ENCODE results near the gene SUSD1. TPM values are rescaled to one million over a fixed set of nuclear protein-coding genes. Genes with fewer than 3 reads are reported as not detected.
A peak's percentile ranks its signal among the peaks of the same experiment; 100 is the strongest.

The SUSD1 gene
- total and polyA plus RNA-seq, 2 donors (not counting 1 experiment from before 2014, with no cell fraction given), result 5.7 to 7.5 TPM

GRCh38 chr9:112059145-112059965 lies 115.7 kb downstream of the SUSD1 start:
- CTCF ChIA-PET, result no interaction called here
- POLR2A ChIA-PET, result no interaction called here
- Histone ChIP-seq H3K27ac (ENCODE audit: low read length in 2 of 2) (no peak overlapping the region), H3K9ac (ENCODE audit: low read length) (no peak overlapping the region), H3K27me3 (replicated peaks in 1 of 4; ENCODE audit: control extremely low read depth in 1 of 4, control insufficient read depth in 3 of 4, insufficient read depth in 4 of 4, low read length in 3 of 4) (no peaks in the 10 kb centered on the region), H3K4me3 (ENCODE audit: control extremely low read depth in 1 of 5, extremely low read depth in 1 of 5, insufficient read depth in 1 of 5, low read depth in 2 of 5, low read length in 4 of 5) (no peak overlapping the region), H3K36me3 (replicated peaks in 1 of 2; ENCODE audit: control extremely low read depth in 1 of 2, control insufficient read depth in 1 of 2, extremely low read depth in 1 of 2, insufficient read depth in 2 of 2, low read length in 1 of 2) (no peaks in the 10 kb centered on the region), H3K4me2 (replicated peaks; ENCODE audit: low read depth, low read length, poor library complexity, severe bottlenecking) (no peak overlapping the region), H3K79me2 (ENCODE audit: control insufficient read depth, insufficient read depth, low read length) (no peaks in the 10 kb centered on the region), H3K9me3 (ENCODE audit: control extremely low read depth in 1 of 3, control insufficient read depth in 2 of 3, insufficient read depth in 1 of 3, low read length in 2 of 3) (peaks cover 0 to 4% (median 0%) of the 10 kb centered on the region in 3 donors), H4K20me1 (ENCODE audit: control insufficient read depth, insufficient read depth, low read length, poor library complexity, severe bottlenecking) (no peaks in the 10 kb centered on the region), H3K4me1 (ENCODE audit: control insufficient read depth in 2 of 2, insufficient read depth in 2 of 2, low read length in 2 of 2) (peaks cover 23 to 47% of the 10 kb centered on the region in 2 donors), H2AFZ (ENCODE audit: insufficient read depth, low read depth, low read length, poor library complexity, severe bottlenecking) (no peak overlapping the region)
- Mint-ChIP-seq H3K4me3 (peak overlapping the region; percentile 26), H3K27me3 (no peaks in the 10 kb centered on the region), H3K27ac (peak overlapping the region; percentile 77), H3K9me3 (ENCODE audit: insufficient read depth) (no peaks in the 10 kb centered on the region), H3K4me1 (peaks cover 73% of the 10 kb centered on the region)
- peak; percentile 48 for ATAC-seq (ENCODE audit: low read depth)
- WGBS (ENCODE audit: insufficient coverage), result 66% methylated on average over 8 of the region's 13 CpGs
- TF ChIP-seq EZH2 (IDR thresholded peaks at IDR 0.05; ENCODE audit: borderline replicate concordance, insufficient read depth, low read depth, low read length, poor library complexity, severe bottlenecking) (no peak), CTCF (IDR thresholded peaks at IDR 0.05) (no peak)
- intact Hi-C loops (cut with micrococcal nuclease), result loop anchor here (2.0 kb wide), 1 partner anchor 27 kb away; no protein-coding TSS in a partner anchor
- peak; percentile 39 for DNase-seq

DNA sequence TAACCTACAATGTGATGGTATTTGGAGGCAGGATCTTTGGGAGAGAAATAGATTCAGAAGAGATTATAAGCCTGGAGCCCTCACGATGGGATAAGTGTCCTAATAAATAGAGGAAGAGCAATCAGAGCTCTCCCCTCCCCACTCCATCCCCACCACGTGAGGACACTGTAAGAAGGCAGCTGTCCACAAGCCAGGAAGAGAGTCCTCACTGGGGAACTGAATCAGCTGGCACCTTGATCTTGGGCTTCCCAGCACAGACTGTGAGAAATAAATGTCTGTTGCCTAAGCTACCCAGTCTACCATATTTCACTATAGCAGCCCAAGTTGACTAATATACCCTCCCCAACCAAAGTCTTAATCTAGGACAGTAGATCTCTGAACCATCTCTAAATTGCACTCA lies 118.1 kb downstream of the SUSD1 start:
- Histone ChIP-seq H3K27me3 (replicated peaks in 1 of 4; ENCODE audit: control extremely low read depth in 1 of 4, control insufficient read depth in 3 of 4, insufficient read depth in 4 of 4, low read length in 3 of 4) (no peaks in the 10 kb centered on the region), H4K20me1 (ENCODE audit: control insufficient read depth, insufficient read depth, low read length, poor library complexity, severe bottlenecking) (no peaks in the 10 kb centered on the region), H3K36me3 (replicated peaks in 1 of 2; ENCODE audit: control extremely low read depth in 1 of 2, control insufficient read depth in 1 of 2, extremely low read depth in 1 of 2, insufficient read depth in 2 of 2, low read length in 1 of 2) (no peaks in the 10 kb centered on the region), H3K79me2 (ENCODE audit: control insufficient read depth, insufficient read depth, low read length) (no peaks in the 10 kb centered on the region), H2AFZ (ENCODE audit: insufficient read depth, low read depth, low read length, poor library complexity, severe bottlenecking) (no peak overlapping the region), H3K4me2 (replicated peaks; ENCODE audit: low read depth, low read length, poor library complexity, severe bottlenecking) (no peak overlapping the region), H3K4me1 (ENCODE audit: control insufficient read depth in 2 of 2, insufficient read depth in 2 of 2, low read length in 2 of 2) (peaks cover 27 to 43% of the 10 kb centered on the region in 2 donors), H3K4me3 (ENCODE audit: control extremely low read depth in 1 of 5, extremely low read depth in 1 of 5, insufficient read depth in 1 of 5, low read depth in 2 of 5, low read length in 4 of 5) (no peak overlapping the region), H3K27ac (ENCODE audit: low read length in 2 of 2) (no peak overlapping the region), H3K9me3 (ENCODE audit: control extremely low read depth in 1 of 3, control insufficient read depth in 2 of 3, insufficient read depth in 1 of 3, low read length in 2 of 3) (no peaks in the 10 kb centered on the region), H3K9ac (ENCODE audit: low read length) (no peak overlapping the region)
- Mint-ChIP-seq H3K4me3 (no peak overlapping the region), H3K4me1 (peaks cover 69% of the 10 kb centered on the region), H3K27ac (no peak overlapping the region), H3K9me3 (ENCODE audit: insufficient read depth) (no peaks in the 10 kb centered on the region), H3K27me3 (no peaks in the 10 kb centered on the region)
- CTCF ChIA-PET, result interaction anchor here (1.1 kb wide), 1 partner anchor 164 kb away, joined by 5 read pairs; no protein-coding TSS in a partner anchor
- no peak for ATAC-seq (ENCODE audit: low read depth)
- 83% methylated on average over 1 of the region's 2 CpGs for WGBS (ENCODE audit: insufficient coverage)
- no peak for DNase-seq
- no peak for TF ChIP-seq CTCF (IDR thresholded peaks at IDR 0.05)
- no peak for TF ChIP-seq EZH2 (IDR thresholded peaks at IDR 0.05; ENCODE audit: borderline replicate concordance, insufficient read depth, low read depth, low read length, poor library complexity, severe bottlenecking)
- POLR2A ChIA-PET, result no interaction called here
- intact Hi-C loops (cut with micrococcal nuclease), result loop anchor here (1.0 kb wide), 1 partner anchor 29 kb away; no protein-coding TSS in a partner anchor

All from B cell (primary cell).